GM21526 (cell line): ENCODE measurements around the gene APCDD1.

ENCODE experiments used
- ATAC-seq: cut with Tn5 transposase; IDR thresholded peaks from one replicate; pipeline ENCODE4 v1.9.1; 2021; ENCODE audit warnings: moderate library complexity; ENCODE audit not compliant: unreplicated experiment, low FRiP score

APCDD1 gene

DNA sequence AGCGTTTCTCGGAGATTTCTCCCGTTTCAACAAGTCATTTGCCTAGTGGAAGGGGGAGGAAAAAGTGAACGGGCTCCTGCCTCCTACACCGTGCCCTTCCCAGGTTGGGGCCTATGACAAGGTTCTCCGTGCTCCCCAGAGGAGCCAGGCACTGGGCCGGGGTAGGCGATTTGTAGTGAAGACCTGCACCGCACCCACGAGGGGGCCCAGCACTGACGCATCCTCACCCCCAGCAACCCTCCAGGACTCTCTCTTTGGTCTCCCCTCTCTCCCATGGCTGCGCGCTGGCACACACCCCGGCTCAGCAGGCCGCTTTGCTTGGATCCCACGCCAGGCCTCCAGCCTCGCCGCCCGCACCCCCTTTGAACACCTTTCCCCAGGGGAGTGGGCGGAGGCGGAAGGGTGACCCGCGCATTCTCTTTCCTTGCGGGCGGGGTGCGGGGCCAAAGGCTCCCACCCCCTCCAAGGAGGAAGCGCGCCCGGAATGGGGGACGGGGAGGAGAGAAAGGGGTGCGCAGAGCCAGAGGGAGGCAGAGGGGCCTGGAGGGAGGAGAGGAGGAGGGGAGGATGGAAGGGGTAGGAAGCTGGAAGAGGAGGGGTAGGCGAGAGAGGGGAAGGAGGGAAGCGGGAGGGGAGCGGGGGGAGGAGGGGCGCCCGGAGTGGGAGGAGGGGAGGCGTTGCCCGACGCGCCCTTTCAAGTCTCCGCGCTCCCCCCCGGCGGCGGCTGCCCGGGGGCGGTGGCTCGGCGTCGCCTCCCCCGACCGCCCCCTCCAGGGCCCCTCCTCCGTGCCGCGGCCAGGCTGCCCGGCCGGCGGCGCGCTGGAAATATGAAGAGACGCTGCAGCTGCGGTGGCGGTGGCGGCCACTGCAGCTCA is at the start of gene APCDD1:
Gene APCDD1 (plus strand): TSS at position 830 of the 875 bp plus-strand sequence. CDS start 347 bp downstream, outside the sequence.
- no peak for ATAC-seq

DNA sequence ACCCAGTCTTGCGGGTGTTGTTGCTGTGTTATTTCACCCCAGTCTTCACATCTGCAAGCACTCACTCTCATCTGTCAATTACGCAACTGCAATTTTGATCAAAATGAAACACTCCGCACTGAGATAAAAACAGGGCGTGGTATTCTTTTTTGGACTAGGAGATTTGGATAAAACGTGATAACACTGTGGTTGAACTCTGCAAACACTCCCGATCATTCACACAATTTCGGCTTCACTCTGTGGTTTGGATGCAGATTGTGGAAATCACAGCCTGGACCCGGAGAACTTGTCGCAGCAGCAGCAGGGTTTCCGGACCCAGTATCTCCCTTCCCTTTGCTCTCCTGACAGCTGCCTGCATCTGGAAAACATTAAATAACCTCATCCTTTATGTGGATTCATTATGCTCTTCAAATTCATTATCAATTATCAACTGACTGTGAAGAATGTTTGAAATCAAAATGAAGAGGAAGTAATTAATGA is 49.4 kb upstream of the APCDD1 start:
- ATAC-seq = no peak

DNA sequence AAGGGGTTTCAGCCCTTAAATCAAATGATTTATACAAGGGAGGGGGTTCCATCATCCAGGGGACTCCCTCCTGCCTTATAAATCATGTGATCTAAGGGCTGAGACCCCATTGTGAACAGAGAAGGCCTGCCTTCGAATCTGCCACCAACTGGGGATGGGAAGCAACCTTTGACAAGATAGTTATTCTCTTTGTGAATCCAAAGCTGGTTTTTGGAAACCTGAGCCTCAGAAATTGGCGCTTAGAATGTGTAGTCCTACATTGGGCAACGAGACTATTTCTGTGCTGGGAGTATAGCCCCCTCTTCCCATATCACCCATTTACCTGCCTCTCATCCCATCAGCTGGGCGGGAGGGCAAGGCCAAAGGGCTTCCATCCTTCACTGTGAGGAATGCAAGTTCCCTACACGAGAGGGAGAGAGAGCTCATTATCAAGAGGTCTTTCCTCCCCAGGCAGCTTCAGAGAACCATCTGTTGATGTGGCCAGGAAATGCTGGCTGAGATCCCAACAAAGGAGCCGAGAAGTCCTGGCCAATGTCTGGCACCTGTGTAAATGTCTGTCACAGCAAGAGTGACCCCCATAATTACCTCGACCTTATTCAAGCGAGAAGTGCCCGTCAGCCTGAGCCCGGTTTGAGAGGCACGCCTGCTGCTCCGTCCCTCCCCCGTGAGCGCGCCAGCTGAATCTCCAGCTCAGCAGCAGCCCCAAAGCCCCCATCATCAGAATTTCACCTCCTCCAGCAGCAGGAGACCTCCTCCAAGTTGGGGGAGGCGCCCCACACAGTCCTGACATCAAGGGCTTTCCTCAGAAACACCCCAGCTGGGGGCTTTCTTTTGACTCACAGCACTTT is 48.4 kb upstream of the APCDD1 start:
- ATAC-seq = no peak

DNA sequence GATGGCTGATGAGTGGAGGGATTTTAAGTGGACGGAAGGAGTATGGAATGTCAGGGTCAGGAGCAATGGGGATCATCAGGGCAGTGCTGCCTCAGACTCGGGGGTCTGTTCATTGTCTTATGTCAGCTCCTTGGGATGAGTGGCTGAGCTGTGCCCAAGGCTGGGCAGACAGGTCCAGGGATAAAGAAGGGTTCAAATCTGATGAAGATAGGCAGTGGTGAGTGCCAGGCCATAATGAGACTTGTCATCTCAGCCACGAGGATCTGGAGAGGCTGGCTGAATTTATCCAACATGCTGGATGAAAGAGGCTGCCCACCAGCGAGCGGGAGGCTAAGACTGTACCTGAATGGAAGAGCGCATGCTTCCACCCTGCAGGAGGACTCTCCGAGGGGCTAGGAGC is 46.3 kb upstream of the APCDD1 start:
- no peak for ATAC-seq

DNA sequence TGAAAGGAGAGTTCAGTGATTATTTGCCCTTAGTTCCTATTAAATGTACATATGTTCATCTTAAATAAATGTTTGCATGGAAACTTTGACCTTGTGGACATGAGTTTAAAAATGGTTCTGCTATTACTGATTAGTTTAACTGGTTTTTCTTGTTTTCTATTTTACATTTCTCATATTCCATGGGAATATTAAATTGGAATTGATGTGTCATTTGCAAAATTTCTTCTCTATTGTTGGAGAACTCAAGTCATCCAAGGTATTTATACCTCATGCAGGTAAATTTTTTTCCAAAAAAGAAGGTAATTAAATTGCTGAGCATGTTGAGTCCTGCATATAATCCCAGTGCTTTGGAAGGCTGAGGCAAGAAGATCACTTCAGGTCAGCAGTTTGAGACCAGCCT is 45.4 kb upstream of the APCDD1 start:
- ATAC-seq = no peak

DNA sequence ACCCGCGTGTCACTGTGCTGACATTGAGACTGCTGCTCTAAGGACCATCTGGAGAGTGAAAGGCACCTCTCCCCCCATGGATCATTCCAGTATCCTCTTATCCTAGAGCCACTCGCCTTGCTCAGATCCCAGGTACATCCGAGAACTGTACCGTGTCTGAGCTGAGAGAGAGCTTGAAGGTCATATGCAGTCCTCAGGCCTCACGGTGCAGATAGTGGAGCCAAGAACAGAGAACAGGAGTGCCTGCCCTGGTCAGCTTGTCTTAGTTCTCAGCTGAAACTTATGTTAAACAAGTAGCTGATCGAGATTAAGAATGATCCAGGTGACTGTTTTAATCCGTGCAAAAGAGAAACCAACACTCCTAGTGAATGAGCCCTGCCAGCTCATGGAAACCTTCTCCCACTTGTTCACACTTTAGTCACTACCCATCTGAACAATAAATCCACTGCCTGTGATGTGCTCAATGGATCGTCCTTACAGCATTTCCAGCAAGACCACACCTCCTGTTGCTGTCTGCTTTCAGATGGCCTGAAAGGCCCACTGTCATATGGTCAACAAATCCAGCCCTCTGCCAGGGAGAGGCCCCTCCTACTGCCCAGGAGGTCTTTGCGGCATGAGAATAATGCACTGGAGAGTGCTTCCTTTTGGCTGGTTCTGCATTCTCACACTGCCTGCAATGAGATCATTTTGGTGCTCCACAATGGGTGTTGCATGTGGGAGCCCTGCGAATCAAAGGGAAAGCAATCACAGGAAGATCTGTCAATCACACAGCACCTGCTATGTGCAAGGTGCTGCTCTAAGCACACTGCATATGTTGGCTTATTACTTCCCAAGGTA is 43.7 kb upstream of the APCDD1 start:
- ATAC-seq = no peak

DNA sequence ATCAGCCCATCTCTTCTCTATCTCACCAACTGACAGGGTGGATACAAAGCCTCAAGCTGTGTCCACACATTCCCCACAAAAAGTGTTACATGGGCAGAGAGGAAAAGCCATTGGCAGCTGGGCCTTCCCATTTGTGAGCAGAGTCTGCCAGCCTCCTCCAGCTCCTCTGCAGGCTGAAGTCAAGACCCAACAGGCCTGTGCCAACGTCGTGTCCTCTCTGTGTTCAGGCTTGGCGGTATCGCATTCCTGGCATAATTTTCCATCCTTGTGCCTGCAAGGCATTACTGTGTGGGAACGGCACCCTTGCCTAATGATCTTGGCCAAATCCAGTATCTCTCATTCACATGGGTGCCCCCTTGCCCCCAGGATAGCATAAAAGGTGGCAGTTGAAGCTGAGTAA is 41.5 kb upstream of the APCDD1 start:
- no peak for ATAC-seq

DNA sequence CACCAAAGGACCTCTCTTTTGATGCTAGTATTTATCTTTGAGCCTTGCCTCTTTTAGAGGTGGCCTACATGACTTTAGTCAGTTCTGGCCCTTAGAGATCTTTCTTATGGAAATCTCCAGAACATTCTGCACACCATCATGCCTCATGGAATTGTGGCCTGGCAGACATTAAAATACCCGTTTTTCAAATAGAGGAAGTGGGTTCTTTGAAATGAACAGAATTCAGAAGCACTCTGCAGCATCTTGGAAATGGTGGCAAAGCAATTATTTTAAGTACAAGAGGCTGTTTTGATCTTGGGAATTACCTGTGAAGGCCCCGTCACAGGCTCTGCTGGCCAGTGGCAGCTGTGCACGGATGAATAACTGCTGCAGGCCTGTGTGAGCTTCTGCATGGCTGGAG is 40.7 kb upstream of the APCDD1 start:
- ATAC-seq = no peak

DNA sequence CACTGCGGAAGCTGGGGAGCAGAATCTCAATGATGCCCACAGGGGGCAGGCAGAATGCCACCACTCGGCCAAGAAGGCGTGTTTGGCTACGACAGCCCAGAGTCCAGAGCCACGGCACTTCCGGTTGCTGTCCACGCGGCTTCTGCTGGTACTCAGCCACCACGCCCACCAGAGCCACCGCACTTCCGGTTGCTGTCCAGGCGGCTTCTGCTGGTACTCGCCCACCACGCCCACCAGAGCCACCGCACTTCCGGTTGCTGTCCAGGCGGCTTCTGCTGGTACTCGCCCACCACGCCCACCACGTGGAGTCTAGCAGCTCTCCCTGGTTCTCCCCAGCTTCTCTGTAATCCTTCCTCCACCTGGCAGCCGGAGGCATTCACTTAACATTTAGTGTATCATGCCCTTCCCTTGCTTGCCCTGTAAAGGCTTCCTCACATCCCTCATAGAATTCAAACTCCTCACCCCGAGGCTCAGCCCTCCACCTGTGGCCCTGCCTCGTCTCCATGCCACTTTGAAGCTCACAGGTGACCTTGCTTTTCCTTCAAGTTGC is 40.1 kb upstream of the APCDD1 start:
- no peak for ATAC-seq

DNA sequence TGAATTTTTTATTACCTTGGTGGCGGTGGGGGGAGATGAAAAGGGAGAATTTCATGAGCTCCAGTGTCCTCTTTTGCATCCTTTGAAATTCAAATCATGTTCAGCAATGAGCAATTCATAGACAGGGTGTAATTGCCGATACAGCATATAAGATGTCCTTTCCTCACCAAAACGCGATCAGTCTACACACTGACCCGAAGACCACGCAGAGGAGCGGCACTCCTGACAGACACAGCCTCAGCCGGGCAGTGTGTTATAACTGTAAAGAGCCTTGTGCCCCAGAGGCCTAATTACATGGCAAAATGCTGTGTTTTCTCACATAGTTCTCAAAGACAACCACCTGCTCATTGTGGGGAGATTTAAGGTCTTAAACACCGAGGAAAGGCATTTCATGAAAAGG is 38.4 kb upstream of the APCDD1 start:
- no peak for ATAC-seq

DNA sequence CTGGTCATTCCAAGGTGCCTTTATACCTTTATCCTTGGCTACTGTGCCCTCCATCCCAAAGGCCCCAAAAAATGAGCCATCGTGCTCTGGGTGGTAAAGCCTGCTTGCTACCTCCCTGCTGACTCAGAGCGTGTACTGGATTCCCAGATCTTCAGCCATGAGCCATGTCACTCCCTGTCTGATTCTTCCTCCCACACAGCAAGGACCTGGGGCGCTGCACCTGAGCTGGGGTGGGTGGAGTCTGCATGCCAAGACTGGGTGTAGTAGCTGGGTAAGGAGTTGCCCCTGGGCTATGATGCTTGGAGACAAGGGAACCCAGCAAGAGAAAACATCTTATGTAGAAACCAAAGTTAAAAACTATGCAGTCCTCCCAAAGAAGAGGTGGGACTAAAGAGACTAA is 37.2 kb upstream of the APCDD1 start:
- no peak for ATAC-seq

DNA sequence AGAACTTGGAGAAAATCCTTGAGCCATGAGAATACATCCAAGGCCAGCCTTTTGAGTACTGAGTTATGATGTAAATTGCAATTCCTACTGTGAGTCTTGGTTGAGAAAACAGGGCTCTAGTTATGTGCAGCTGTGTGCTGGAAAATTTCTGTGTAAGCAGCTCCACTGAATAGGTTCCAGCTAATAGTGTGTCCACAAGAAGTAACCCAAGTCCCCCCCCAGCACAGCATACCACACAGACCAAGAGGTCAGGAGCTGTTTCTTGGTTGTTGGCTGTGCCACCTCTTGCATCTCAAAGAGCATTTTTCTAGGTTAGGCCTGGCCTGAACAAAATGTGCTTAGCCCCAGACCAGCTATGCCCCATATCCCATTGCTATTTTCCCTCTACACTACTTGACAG is 36.8 kb upstream of the APCDD1 start:
- ATAC-seq = no peak

DNA sequence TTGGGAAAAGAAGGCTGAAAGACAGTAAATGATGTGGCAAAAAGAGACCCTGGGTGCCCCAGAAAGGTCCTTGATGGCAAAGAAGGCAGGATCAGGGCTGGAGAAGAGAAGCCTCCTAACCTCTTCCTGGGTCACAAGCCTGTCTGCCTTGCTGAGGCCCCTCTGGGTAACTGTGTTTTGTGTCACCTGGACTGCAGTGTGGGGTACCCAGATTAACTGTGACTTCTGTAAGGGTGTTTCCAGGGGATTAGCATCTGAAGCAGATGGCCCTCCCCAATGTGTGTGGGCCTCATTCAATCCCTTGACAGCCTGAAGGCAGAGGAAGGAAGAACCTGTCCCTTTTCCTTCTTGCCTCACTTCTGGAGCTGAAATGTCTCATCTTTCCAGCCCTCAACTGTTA is 35.6 kb upstream of the APCDD1 start:
- no peak for ATAC-seq

DNA sequence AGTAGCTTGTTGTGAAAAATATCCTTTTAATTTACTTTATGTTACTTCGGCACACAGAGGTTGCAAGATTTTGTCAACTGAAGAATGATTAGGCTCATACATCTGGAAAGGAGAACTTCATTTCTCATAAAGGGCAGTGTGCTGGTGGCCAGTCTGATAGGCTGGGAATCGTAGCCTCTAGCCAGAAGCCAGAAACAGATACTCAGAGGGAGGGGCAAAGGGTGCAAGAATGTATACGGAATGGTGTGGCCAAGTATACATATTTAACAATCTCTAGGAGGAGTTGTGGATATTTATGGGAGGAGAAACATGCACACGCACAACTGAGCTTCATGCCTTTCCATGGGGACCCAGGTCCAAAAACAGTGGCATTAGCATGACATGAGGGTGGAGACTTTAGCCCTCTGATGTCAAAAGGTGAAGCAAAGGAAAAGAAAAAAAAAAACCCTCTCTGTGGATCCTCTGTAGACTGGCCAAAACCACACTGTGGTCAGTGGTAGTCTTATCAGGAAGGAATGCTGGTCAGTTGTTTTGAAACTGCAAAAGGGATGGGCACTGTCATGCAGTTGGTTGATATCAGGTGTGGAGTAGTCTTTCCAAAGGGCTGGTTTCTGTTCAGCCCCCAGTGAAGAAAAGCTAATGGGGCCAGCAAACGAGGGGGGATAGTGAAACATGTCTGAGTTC is 34.9 kb upstream of the APCDD1 start:
- ATAC-seq = no peak

DNA sequence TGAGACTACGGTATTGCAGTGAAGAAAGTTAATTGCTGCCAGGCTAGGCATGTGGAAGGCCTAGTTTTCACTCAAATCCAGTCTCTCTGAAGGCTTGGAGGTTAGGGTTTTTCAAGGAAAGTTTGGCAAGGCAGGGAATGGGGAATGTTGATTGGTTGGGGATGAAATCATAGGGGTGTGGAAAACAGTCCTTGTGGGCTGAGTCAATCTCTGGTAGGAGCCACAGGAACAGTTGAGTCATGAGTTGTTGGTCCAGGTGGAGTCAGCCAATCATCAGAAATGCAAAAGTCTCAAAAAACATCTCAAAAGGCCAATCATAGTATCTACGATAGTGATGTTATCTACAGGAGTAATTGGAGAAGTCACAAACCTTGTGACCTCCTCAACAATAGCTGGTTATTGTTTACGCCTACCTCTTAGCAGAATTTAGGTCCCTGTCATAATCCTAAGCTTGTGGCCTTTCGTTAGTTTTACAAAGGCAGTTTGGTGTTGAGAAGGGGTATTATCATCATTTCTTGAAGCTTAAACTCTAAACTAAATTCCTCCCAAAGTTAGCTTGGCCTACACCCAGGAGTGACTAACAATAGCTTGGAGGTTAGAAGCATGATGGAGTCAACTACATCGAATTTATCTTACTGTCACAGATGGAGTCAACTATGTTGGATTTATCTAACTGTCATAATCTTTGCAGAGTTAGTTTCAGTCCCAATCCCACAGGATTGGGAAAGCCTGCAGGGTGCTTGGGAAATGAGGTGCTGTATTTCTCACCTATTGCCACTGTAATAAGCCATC is 33.7 kb upstream of the APCDD1 start:
- ATAC-seq = no peak

DNA sequence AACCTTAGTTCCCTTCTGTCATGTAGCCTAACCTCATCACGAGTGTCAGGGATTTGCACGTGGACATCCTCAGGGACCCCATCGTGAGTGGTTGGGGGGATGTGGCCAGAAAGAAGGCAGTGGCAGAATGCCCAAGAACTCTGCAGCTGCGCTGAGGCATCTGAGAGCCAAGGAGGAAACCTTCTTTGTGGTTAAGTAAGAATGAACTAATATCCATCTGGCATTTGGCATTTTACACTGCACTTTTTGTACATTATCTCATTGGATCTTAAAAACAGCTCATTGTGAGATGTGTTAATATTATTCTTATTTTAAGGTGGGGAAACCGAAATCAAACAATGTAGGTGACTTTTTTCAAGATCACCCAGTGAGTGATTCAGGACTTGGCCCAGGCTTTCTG is 32.6 kb upstream of the APCDD1 start:
- no peak for ATAC-seq

DNA sequence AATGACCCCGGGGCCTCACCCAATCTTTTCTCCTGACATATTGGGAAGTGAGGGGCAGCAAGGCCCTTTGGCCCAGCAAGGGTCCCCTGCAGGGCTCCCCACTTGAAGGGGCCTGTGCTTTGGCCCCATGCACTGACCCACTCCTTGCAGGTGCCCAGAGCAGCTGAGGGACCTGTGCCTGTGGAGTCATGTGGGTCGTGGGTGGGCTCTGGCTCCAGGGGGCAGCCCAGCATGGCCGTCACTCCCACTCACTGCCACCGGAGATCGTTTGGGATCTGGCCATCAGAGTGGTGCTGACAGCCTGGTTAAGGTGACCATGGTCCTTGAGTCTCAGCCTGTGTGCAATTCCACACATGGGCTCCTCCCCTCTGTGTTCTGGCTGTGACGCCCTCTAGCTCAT is 31.7 kb upstream of the APCDD1 start:
- no peak for ATAC-seq

DNA sequence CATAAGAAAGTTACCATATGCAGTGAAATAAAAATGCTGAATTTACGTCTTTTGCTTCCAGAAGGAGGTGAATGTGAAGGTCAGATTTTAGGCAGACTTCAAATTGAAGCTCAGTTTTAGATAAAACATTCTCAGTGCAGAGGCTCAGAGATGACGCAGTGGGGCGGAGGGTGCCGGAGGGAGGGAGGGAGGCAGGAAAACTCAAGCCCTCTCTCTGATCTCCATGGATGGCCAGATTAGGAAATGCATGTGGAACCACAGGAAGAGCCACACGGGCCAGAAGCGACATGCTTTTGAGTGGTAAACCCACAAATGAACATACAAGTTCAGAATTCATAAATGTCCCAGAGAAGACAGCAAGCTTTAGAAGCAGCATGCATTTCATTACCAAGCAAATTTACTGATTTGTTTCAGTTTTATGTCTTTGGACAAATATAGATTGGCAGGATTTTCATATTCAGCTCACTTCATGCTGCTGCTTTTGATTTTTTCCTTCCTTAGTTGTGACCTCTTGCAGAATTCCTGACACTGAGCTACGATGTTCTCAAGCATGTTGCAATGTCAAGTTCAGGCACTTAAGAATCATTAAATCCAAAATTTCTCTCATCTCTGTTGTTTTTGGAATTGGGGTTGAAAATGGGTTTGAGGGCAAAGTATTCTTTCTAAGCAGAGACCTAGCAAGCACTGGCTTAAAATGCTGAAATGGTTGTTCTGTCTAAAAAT is 29.7 kb upstream of the APCDD1 start:
- ATAC-seq = no peak
